ENCODE measurements around the gene CEP72.
"Not testable (repeated sequence)": the region's sequence is repeated elsewhere in the genome, so short reads cannot be mapped to it uniquely, and the experiment has no call there.

CEP72 gene

GRCh38 chr5:673831-674629 lies 61.9 kb downstream of the CEP72 start:
- DNase-seq, result no peak

- no peak for DNase-seq
These were observed 62.5 kb downstream of the CEP72 start for GRCh38 chr5:674630-675011.

GRCh38 chr5:675111-675870 lies 63.2 kb downstream of the CEP72 start:
- no peak for DNase-seq

- DNase-seq, result no peak
These were observed 63.9 kb downstream of the CEP72 start for GRCh38 chr5:675871-676698.

GRCh38 chr5:676699-677076 lies 64.5 kb downstream of the CEP72 start:
- no peak for DNase-seq

GRCh38 chr5:677131-678101 lies 65.3 kb downstream of the CEP72 start:
- no peak for DNase-seq

- not testable (repeated sequence) for DNase-seq
These were observed 66.4 kb downstream of the CEP72 start for GRCh38 chr5:678521-678920.

GRCh38 chr5:679166-679895 lies 67.2 kb downstream of the CEP72 start:
- not testable (repeated sequence) for DNase-seq

GRCh38 chr5:680118-680795 lies 68.1 kb downstream of the CEP72 start:
- DNase-seq, result not testable (repeated sequence)

- not testable (repeated sequence) for DNase-seq
These were observed 68.7 kb downstream of the CEP72 start for GRCh38 chr5:680836-681235.

GRCh38 chr5:681317-682191 lies 69.4 kb downstream of the CEP72 start:
- DNase-seq, result not testable (repeated sequence)

- not testable (repeated sequence) for DNase-seq
These were observed 70.1 kb downstream of the CEP72 start for GRCh38 chr5:682216-682615.

GRCh38 chr5:682651-683358 lies 70.7 kb downstream of the CEP72 start:
- not testable (repeated sequence) for DNase-seq

GRCh38 chr5:683551-684481 lies 71.7 kb downstream of the CEP72 start:
- no peak for DNase-seq

- no peak for DNase-seq
These were observed 72.6 kb downstream of the CEP72 start for GRCh38 chr5:684751-685216.

- DNase-seq, result no peak
These were observed 73.4 kb downstream of the CEP72 start for GRCh38 chr5:685262-686171.

GRCh38 chr5:686172-686523 lies 74.0 kb downstream of the CEP72 start:
- DNase-seq, result not testable (repeated sequence)
